Peyer's patch (tissue), 4 donors: ENCODE data around the gene IFNL1. TPM values are rescaled to one million over a fixed set of nuclear protein-coding genes. Genes with fewer than 3 reads are reported as not detected.
A peak's percentile ranks its signal among the peaks of the same experiment; 100 is the strongest.

Experiments
- DNase-seq, 3 donors: peaks; one replicate each; pipeline ENCODE4 v3.0.0-alpha.2; 2017 to 2019
- H3K27ac ChIP-seq, 4 donors: fragments of 200-600 bp; sonication (generic); one replicate each; pipeline ENCODE4 v1.5.1; 2016 to 2019
- H3K27me3 ChIP-seq, 2 donors: fragments of 200-600 bp; sonication (generic); one replicate each; pipeline ENCODE4 v1.5.1; 2019
- H3K36me3 ChIP-seq, 3 donors: fragments of 200-600 bp; sonication (generic); one replicate each; pipeline ENCODE4 v1.5.1; 2016 to 2019
- H3K4me1 ChIP-seq, 4 donors: fragments of 200-600 bp; sonication (generic); one replicate each; pipeline ENCODE4 v1.5.1; 2016 to 2019
- H3K4me3 ChIP-seq, 4 donors: fragments of 200-600 bp; sonication (generic); 1 replicate in 3 of 4; 2 replicates in 1 of 4; pipeline ENCODE4 v1.5.1; 2016 to 2019; ENCODE audit warnings: mild to moderate bottlenecking in 1 of 4
- H3K9me3 ChIP-seq, 4 donors: fragments of 200-600 bp; sonication (generic); one replicate each; pipeline ENCODE4 v1.5.1; 2016 to 2019; ENCODE audit warnings: mild to moderate bottlenecking in 1 of 4
- POLR2A ChIP-seq, 2 donors: fragments of 450-650 bp; IDR thresholded peaks; one replicate each; pipeline ENCODE4 v1.5.1; 2017; ENCODE audit warnings: antibody characterized with exemption in 2 of 2, mild to moderate bottlenecking in 2 of 2, moderate library complexity in 2 of 2
- total RNA-seq, 4 donors: library from RNA; depleted of rRNA; stranded (reverse); fragments of >200 nt; gene quantifications; one replicate each; pipeline ENCODE4 v1.1.0, GENCODE V29; 2016
- TF ChIP-seq, protein P1 (sequence below), 6 experiments: fragments of 450-650 bp in 4 of 6; fragments of 200-600 bp in 2 of 6; sonication (generic) in 1 of 6; IDR thresholded peaks; one replicate each; pipeline ENCODE4 v1.5.1; 2017 to 2019; ENCODE audit warnings: antibody characterized with exemption in 6 of 6, mild to moderate bottlenecking in 3 of 6, moderate library complexity in 1 of 6

The IFNL1 gene
- total RNA-seq, 4 donors from 2014 or later: not detected

DNA sequence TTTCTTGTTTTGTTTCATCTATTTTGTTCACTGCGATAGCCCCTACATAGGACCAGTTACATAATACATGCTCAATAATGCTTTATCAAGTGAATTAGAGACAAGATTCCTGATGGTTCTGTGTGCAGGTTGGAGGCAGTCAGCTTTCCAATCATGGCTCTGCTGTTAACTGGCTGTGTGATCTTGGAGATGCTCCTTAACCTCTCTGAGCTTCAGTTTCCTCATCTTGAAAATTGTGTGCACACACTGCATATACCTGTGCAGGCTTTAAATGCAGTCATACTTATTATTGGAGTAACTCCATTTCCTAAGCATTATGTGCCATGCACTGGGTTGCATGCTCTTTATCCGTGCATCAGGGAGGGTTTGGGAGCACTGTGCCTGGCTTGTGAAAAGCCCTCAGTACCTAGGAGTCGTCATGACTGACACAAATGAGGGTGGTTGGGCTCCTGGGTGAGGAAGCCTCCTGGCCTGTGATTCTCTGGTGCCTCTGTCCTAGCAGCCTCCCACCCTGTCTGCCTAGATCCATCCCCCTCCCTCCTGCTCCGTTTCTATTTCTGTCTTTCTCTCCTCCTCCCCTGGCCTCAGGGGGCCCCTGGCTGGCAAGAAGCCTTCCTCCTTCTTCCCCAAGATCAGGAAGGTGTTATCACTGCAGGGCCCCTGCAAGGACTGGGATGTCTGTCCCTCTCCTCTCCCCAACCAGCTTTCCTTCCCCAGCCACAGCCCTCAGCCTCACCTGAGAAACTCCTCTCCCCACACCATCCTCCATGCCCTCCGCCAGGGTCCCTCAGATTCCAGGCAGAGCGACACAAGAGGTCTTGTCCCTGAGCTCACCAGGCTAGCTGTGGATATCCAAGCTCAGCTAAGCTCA, 8.7 kb downstream of the IFNL1 start:
- H3K4me1 ChIP-seq: peaks cover 0 to 18% (median 0%) of the 10 kb centered on the region in 4 donors
- H3K36me3 ChIP-seq: no peaks in the 10 kb centered on the region
- no peak overlapping the region for H3K27ac ChIP-seq
- peaks cover 0 to 11% of the 10 kb centered on the region in 2 donors for H3K27me3 ChIP-seq
- no peak overlapping the region for H3K4me3 ChIP-seq
- DNase-seq: peak in 1 of 3 donors; percentile 14
- TF ChIP-seq POLR2A (IDR thresholded peaks at IDR 0.05): no peak
- TF ChIP-seq, protein P1, sequence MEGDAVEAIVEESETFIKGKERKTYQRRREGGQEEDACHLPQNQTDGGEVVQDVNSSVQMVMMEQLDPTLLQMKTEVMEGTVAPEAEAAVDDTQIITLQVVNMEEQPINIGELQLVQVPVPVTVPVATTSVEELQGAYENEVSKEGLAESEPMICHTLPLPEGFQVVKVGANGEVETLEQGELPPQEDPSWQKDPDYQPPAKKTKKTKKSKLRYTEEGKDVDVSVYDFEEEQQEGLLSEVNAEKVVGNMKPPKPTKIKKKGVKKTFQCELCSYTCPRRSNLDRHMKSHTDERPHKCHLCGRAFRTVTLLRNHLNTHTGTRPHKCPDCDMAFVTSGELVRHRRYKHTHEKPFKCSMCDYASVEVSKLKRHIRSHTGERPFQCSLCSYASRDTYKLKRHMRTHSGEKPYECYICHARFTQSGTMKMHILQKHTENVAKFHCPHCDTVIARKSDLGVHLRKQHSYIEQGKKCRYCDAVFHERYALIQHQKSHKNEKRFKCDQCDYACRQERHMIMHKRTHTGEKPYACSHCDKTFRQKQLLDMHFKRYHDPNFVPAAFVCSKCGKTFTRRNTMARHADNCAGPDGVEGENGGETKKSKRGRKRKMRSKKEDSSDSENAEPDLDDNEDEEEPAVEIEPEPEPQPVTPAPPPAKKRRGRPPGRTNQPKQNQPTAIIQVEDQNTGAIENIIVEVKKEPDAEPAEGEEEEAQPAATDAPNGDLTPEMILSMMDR (IDR thresholded peaks at IDR 0.05): no peak
- no peaks in the 10 kb centered on the region for H3K9me3 ChIP-seq

DNA sequence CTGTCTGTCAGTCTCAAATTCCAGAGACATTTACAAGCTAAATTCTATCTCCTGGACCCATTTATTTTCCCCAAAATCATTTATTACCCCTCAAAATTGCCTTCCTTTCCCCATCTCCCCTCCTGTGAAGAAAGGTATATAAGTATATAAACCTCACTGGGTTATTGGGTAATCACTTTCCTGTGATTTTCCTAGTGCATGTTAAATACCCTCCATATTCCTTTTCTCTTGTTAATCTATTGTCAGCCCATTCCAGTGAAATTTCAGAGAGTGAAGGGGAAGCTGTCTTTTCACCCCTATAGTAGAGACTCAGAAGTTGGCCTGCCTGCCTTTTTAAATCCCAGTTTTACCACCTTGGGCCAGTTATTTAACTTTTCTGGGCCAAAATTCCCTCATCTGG, 9.9 kb downstream of the IFNL1 start:
- DNase-seq: no peak
- peaks cover 0 to 11% of the 10 kb centered on the region in 2 donors for H3K27me3 ChIP-seq
- TF ChIP-seq, protein P1 (IDR thresholded peaks at IDR 0.05): no peak

DNA sequence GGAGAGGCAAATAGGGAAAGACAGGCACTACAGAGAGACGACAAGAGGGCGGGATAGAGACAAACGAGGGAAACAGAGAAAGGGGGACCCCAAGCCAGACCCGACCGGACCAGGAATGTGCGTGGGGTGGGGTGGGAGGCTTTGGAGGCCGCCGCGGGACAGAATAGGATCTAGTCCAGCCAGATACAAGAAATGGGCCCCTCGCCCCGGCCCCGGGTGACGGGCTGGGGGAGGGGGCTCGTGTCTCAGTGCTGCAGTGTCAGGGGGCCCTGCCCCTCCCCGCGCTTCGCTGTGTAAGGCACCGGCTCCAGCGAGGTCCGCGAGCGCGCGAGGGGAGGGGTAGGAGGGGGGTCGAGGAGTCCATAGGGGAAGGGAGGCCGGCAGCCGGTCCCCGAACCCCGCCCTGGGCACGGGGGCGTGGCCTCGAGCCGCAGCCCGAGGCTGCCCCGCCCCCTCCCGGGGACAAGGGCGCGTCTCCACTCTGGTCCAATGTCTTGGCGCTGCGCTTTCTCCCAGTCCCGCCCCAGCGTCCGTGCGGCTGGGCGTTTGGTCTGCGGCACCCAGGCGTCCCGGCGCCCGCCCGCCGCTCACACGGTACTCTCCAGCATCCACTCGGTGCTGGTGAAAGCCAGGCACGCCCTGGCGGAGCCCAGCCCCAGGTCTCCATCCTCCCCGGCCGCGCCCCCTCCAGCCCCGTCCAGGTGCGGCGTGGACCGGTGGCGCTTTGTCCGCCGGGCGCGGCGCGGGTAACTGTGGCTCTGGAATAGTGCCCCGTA, 11.0 kb downstream of the IFNL1 start:
- Histone ChIP-seq H3K9me3 (no peaks in the 10 kb centered on the region), H3K4me1 (peaks cover 0 to 18% (median 0%) of the 10 kb centered on the region in 4 donors), H3K27me3 (peaks cover 0 to 11% of the 10 kb centered on the region in 2 donors), H3K4me3 (peak overlapping the region in 2 of 4 donors; percentile 18 to 23), H3K27ac (no peak overlapping the region), H3K36me3 (no peaks in the 10 kb centered on the region)
- DNase-seq: peak in 2 of 3 donors; percentile 66 to 75
- TF ChIP-seq, protein P1 (IDR thresholded peaks at IDR 0.05): no peak
- TF ChIP-seq POLR2A (IDR thresholded peaks at IDR 0.05): no peak

More for the DNA sequence above, 9.9 kb downstream of the IFNL1 start:
- Histone ChIP-seq H3K27ac (no peak overlapping the region), H3K36me3 (no peaks in the 10 kb centered on the region), H3K4me3 (no peak overlapping the region), H3K4me1 (peaks cover 0 to 18% (median 0%) of the 10 kb centered on the region in 4 donors), H3K9me3 (no peaks in the 10 kb centered on the region)

DNA sequence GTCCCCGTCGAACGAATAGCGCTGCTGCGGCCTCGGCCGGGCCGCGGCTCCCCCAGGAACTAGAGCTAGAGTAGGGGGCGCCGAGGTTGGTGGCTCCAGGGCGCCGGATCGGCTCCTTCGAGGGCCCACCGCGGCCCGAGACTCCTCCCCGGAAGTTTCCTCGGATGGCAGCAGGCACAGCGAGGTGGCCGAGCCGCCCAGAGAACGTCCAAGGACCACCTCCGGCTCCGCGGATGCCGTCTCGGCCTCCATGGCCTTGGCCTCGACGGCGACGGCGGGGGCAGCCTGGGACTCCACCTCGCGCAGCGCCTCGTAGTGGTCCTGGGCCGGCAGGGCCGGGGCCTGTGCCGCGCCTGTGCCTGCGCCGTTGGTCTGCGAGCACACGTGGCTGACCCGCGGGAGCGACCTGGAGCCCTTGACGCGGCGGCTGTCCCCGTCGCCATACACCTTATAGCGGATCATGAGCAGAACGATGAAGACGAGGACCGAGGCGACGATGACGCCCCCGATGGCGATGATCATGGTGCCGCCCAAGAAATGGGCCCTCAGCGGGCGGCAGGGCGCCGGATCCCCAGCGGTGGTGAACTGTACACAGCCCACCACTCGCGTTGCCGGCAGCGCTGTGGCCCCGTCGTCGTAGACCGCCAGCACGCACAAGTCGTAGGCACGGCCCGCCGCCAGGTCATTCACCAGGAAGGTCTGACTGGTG, 11.8 kb downstream of the IFNL1 start:
- Histone ChIP-seq H3K4me1 (peaks cover 0 to 18% (median 0%) of the 10 kb centered on the region in 4 donors), H3K9me3 (no peaks in the 10 kb centered on the region), H3K36me3 (no peaks in the 10 kb centered on the region), H3K27ac (no peak overlapping the region), H3K27me3 (peaks cover 0 to 11% of the 10 kb centered on the region in 2 donors), H3K4me3 (peak overlapping the region in 2 of 4 donors; percentile 18 to 23)
- no peak for DNase-seq
- no peak for TF ChIP-seq POLR2A (IDR thresholded peaks at IDR 0.05)
- TF ChIP-seq, protein P1 (IDR thresholded peaks at IDR 0.05): no peak
